Measurements from ENCODE around the gene DNAJC3.
A peak's percentile ranks its signal among the peaks of the same experiment; 100 is the strongest.
"Not testable (repeated sequence)": the region's sequence is repeated elsewhere in the genome, so short reads cannot be mapped to it uniquely, and the experiment has no call there.

The DNAJC3 gene

GRCh38 chr13:95676762-95677563, at the start of gene DNAJC3:
TSS of gene DNAJC3 (plus strand) at chr13:95677139. CDS start at chr13:95677256, 117 bp downstream.
- peak; percentile 99 for DNase-seq

- DNase-seq = no peak
Measured at GRCh38 chr13:95627590-95627989, 49.3 kb upstream of the DNAJC3 start.

GRCh38 chr13:95628488-95628887, 48.5 kb upstream of the DNAJC3 start:
- no peak for DNase-seq

GRCh38 chr13:95629071-95629470, 47.9 kb upstream of the DNAJC3 start:
- no peak for DNase-seq

- no peak for DNase-seq
Measured at GRCh38 chr13:95630593-95630992, 46.3 kb upstream of the DNAJC3 start.

- no peak for DNase-seq
Measured at GRCh38 chr13:95636853-95637252, 40.1 kb upstream of the DNAJC3 start.

GRCh38 chr13:95641291-95642027, 35.5 kb upstream of the DNAJC3 start:
- no peak for DNase-seq

- no peak for DNase-seq
Measured at GRCh38 chr13:95642028-95642621, 34.8 kb upstream of the DNAJC3 start.

GRCh38 chr13:95642999-95643398, 33.9 kb upstream of the DNAJC3 start:
- no peak for DNase-seq

- no peak for DNase-seq
Measured at GRCh38 chr13:95643571-95643935, 33.4 kb upstream of the DNAJC3 start.

- no peak for DNase-seq
Measured at GRCh38 chr13:95643936-95644598, 32.9 kb upstream of the DNAJC3 start.

- no peak for DNase-seq
Measured at GRCh38 chr13:95644601-95645052, 32.3 kb upstream of the DNAJC3 start, which contains the start of gene DZIP1. TSS of gene DZIP1 (minus strand) at chr13:95644706. CDS start at chr13:95642029, 2,677 bp downstream.

- no peak for DNase-seq
Measured at GRCh38 chr13:95647321-95647720, 29.6 kb upstream of the DNAJC3 start.

GRCh38 chr13:95650696-95651095, 26.2 kb upstream of the DNAJC3 start:
- DNase-seq = no peak

- DNase-seq = no peak
Measured at GRCh38 chr13:95652244-95652764, 24.6 kb upstream of the DNAJC3 start.

GRCh38 chr13:95652821-95653220, 24.1 kb upstream of the DNAJC3 start:
- no peak for DNase-seq

- no peak for DNase-seq
Measured at GRCh38 chr13:95656386-95657015, 20.4 kb upstream of the DNAJC3 start.

GRCh38 chr13:95659500-95659899, 17.4 kb upstream of the DNAJC3 start:
- no peak for DNase-seq

GRCh38 chr13:95660981-95661581, 15.9 kb upstream of the DNAJC3 start:
- peak; percentile 42 for DNase-seq

- DNase-seq = not testable (repeated sequence)
Measured at GRCh38 chr13:95667235-95667634, 9.7 kb upstream of the DNAJC3 start.

GRCh38 chr13:95671597-95671996, 5.3 kb upstream of the DNAJC3 start:
- no peak for DNase-seq

All from CD4-positive, alpha-beta T cell treated with Interleukin-12 subunit alpha and Interleukin-12 subunit beta, for 1 hour (primary cell).